Prostate gland (tissue), 2 donors: ENCODE measurements around the gene LIMS3.
"Not testable (repeated sequence)": the region's sequence is repeated elsewhere in the genome, so short reads cannot be mapped to it uniquely, and the experiment has no call there.

Experiments
- POLR2A ChIP-seq: fragments of 450-650 bp; IDR thresholded peaks from one replicate; pipeline ENCODE4 v1.6.1; 2016; ENCODE audit warnings: antibody characterized with exemption, mild to moderate bottlenecking
- POLR2AphosphoS5 ChIP-seq: sonication (generic); formaldehyde crosslinking; IDR thresholded peaks from one replicate; pipeline ENCODE4 v1.6.1; 2017; ENCODE audit warnings: antibody characterized with exemption
- TF ChIP-seq, protein P1 (sequence below), 4 experiments: fragments of 200-600 bp in 2 of 4; fragments of 450-650 bp in 2 of 4; sonication (generic) in 2 of 4; IDR thresholded peaks; 1 replicate in 3 of 4; 2 replicates in 1 of 4; pipeline ENCODE4 v1.5.1; 2016 to 2019; ENCODE audit warnings: antibody characterized with exemption in 4 of 4, mild to moderate bottlenecking in 2 of 4, moderate library complexity in 2 of 4

DNA sequence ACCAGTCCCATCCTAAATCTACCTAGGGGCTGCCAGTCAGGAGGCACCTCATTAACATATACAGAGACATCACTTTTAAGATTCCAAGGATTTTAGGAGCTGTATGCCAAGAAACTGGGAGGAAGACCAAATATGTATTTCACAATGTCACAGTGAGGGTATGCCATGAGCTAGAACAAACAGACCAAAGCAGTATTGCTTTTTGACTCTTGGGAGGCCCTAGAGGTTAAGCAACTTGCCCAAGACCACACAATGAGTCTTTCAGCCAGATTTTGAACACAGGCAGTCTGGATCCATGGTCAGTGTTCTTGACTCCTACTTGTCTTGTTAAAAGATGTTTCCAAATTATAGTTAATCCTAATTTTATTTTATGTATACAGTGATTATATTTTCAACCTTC lies 12.3 kb downstream of the LIMS3 start:
- TF ChIP-seq, protein P1, sequence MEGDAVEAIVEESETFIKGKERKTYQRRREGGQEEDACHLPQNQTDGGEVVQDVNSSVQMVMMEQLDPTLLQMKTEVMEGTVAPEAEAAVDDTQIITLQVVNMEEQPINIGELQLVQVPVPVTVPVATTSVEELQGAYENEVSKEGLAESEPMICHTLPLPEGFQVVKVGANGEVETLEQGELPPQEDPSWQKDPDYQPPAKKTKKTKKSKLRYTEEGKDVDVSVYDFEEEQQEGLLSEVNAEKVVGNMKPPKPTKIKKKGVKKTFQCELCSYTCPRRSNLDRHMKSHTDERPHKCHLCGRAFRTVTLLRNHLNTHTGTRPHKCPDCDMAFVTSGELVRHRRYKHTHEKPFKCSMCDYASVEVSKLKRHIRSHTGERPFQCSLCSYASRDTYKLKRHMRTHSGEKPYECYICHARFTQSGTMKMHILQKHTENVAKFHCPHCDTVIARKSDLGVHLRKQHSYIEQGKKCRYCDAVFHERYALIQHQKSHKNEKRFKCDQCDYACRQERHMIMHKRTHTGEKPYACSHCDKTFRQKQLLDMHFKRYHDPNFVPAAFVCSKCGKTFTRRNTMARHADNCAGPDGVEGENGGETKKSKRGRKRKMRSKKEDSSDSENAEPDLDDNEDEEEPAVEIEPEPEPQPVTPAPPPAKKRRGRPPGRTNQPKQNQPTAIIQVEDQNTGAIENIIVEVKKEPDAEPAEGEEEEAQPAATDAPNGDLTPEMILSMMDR (IDR thresholded peaks at IDR 0.05), result not testable (repeated sequence)
- TF ChIP-seq POLR2A, POLR2AphosphoS5: not testable (repeated sequence)
